HCT116 (cell line): ENCODE results near the gene KRT222. TPM values are rescaled to one million over a fixed set of nuclear protein-coding genes. Genes with fewer than 3 reads are reported as not detected.

Experiments
- ATAC-seq: fragments of 200-7000 bp; cut with Tn5 transposase; 2 replicates; pipeline ENCODE4 v1.9.1; 2020; ENCODE audit warnings: mild to moderate bottlenecking, moderate library complexity
- BruUV-seq: library from RNA; stranded (reverse); fragments of 400-500 nt; replicated peaks from 2 replicates; lab custom pipeline; 2021; lab: Mats Ljungman, UMichigan
- CTCF ChIA-PET: fragments of 300-600 bp; sonication (Branson Sonifier 250); formaldehyde crosslinking; loops from one replicate; lab custom pipeline; 2021; ENCODE audit warnings: antibody characterized with exemption; lab: Charles Lee
- POLR2A ChIA-PET: fragments of 300-600, 350-600 bp; sonication (Branson Sonifier 250); formaldehyde crosslinking; loops from one replicate; lab custom pipeline; 2021; ENCODE audit warnings: antibody characterized with exemption; lab: Charles Lee
- RAD21 ChIA-PET, 2 experiments: fragments of 300-600 bp; sonication (Branson Sonifier 250); formaldehyde crosslinking; loops; one replicate each; lab custom pipeline; 2023; ENCODE audit warnings: low total read pairs in 2 of 2; ENCODE audit not compliant: uncharacterized antibody in 2 of 2, unreplicated experiment in 2 of 2, low non-redundant PET in 1 of 2; lab: Charles Lee
- DNase-seq: peaks from one replicate; pipeline ENCODE4 v3.0.0-alpha.2; 2010; ENCODE audit warnings: low read depth, low spot score
- H2AFZ ChIP-seq: fragments of 200-600 bp; shearing (Covaris generic), sonication (generic); 2 replicates; pipeline ENCODE4 v1.6.1; 2017; ENCODE audit warnings: low read depth, mixed run types, mixed read lengths, antibody characterized with exemption, low read length; ENCODE audit not compliant: poor library complexity, severe bottlenecking
- H3K27ac ChIP-seq: 2 replicates; pipeline ENCODE4 v1.5.1; 2012; ENCODE audit warnings: low read depth, low read length
- H3K27me3 ChIP-seq: fragments of 200-600 bp; sonication (generic); 2 replicates; pipeline ENCODE4 v1.6.1; 2016; ENCODE audit warnings: mixed run types, low read length, mixed read lengths; ENCODE audit not compliant: insufficient read depth
- H3K36me3 ChIP-seq, 2 experiments: fragments of 200-500 bp in 1 of 2; fragments of 200-600 bp in 1 of 2; sonication (Bioruptor generic) in 1 of 2; sonication (generic) in 1 of 2; 2 replicates each; pipeline versions ENCODE4 v1.5.1 to v1.6.1; 2014 to 2016; ENCODE audit warnings: low read length in 2 of 2, inconsistent platforms in 1 of 2, mixed read lengths in 1 of 2, mixed run types in 1 of 2; ENCODE audit not compliant: insufficient read depth in 2 of 2, control insufficient read depth in 1 of 2
- H3K4me1 ChIP-seq, 2 experiments: fragments of 200-600 bp in 1 of 2; sonication (generic) in 1 of 2; 2 replicates each; pipeline versions ENCODE4 v1.5.1 to v1.6.1; 2012 to 2017; ENCODE audit warnings: low read length in 2 of 2, inconsistent platforms in 1 of 2, mild to moderate bottlenecking in 1 of 2, mixed read lengths in 1 of 2, mixed run types in 1 of 2, moderate library complexity in 1 of 2; ENCODE audit not compliant: insufficient read depth in 2 of 2, control insufficient read depth in 1 of 2
- H3K4me2 ChIP-seq: fragments of 200-600 bp; sonication (generic); 2 replicates; pipeline ENCODE4 v1.6.1; 2017; ENCODE audit warnings: mixed run types, low read length, mixed read lengths
- H3K4me3 ChIP-seq, 2 experiments: fragments of 200-600 bp in 1 of 2; sonication (generic) in 1 of 2; replicated peaks in 1 of 2; 2 replicates each; pipeline ENCODE4 v1.5.1; 2011 to 2016; ENCODE audit warnings: low read length in 2 of 2, control low read depth in 1 of 2, low read depth in 1 of 2, mild to moderate bottlenecking in 1 of 2, mixed read lengths in 1 of 2, mixed run types in 1 of 2
- H3K79me2 ChIP-seq: fragments of 200-600 bp; sonication (generic); 2 replicates; pipeline ENCODE4 v1.6.1; 2017; ENCODE audit warnings: mild to moderate bottlenecking, mixed run types, low read length, moderate library complexity, mixed read lengths; ENCODE audit not compliant: insufficient read depth
- H3K9ac ChIP-seq: fragments of 200-600 bp; sonication (generic); 2 replicates; pipeline ENCODE4 v1.6.1; 2016; ENCODE audit warnings: low read length, mixed read lengths
- H3K9me2 ChIP-seq: fragments of 200-600 bp; sonication (generic), shearing (Covaris generic); 2 replicates; pipeline ENCODE4 v1.6.1; 2017; ENCODE audit warnings: mixed run types, mild to moderate bottlenecking, moderate library complexity; ENCODE audit not compliant: insufficient read depth
- H3K9me3 ChIP-seq, 2 experiments: fragments of 200-500 bp in 1 of 2; fragments of 200-600 bp in 1 of 2; sonication (Bioruptor generic) in 1 of 2; sonication (generic) in 1 of 2; 2 replicates each; pipeline ENCODE4 v1.6.1; 2014 to 2017; ENCODE audit warnings: low read length in 2 of 2, mixed read lengths in 2 of 2, inconsistent platforms in 1 of 2, low read depth in 1 of 2, mild to moderate bottlenecking in 1 of 2, mixed run types in 1 of 2, moderate library complexity in 1 of 2; ENCODE audit not compliant: control insufficient read depth in 1 of 2, insufficient read depth in 1 of 2
- H4K20me1 ChIP-seq: fragments of 200-600 bp; sonication (generic), shearing (Covaris generic); 2 replicates; pipeline ENCODE4 v1.6.1; 2017; ENCODE audit warnings: mixed run types, mild to moderate bottlenecking, moderate library complexity; ENCODE audit not compliant: insufficient read depth
- CEBPB ChIP-seq: IDR thresholded peaks from 2 replicates; pipeline ENCODE4 v1.6.1; 2012; ENCODE audit warnings: low read depth
- RAD21 ChIP-seq: IDR thresholded peaks from 2 replicates; pipeline ENCODE4 v1.6.1; 2012; ENCODE audit warnings: low read depth, mild to moderate bottlenecking
- SRF ChIP-seq: IDR thresholded peaks from 2 replicates; pipeline ENCODE4 v1.6.1; 2012; ENCODE audit warnings: low read depth
- TCF7L2 ChIP-seq: IDR thresholded peaks from 2 replicates; pipeline ENCODE4 v1.7.0; 2011; ENCODE audit warnings: borderline replicate concordance, inconsistent platforms; ENCODE audit not compliant: insufficient read depth, insufficient read length; ENCODE audit errors: extremely low read depth
- YY1 ChIP-seq: IDR thresholded peaks from 2 replicates; pipeline ENCODE4 v1.6.1; 2011; ENCODE audit warnings: low read length, low read depth, moderate library complexity, mild to moderate bottlenecking; ENCODE audit not compliant: insufficient replicate concordance; ENCODE audit errors: extremely low read depth
- ZNF274 ChIP-seq: fragments of 200-500 bp; sonication (Bioruptor generic); IDR thresholded peaks from 2 replicates; pipeline ENCODE4 v1.6.1; 2014; ENCODE audit warnings: mild to moderate bottlenecking, low read depth, low read length, inconsistent platforms
- intact Hi-C: fragments of 100-400 bp; cut with micrococcal nuclease; formaldehyde crosslinking; loops from 2 replicates; pipeline ENCODE4 v1.10.0; 2022
- total RNA-seq: library from RNA; stranded (reverse); gene quantifications from one replicate; pipeline ENCODE4 v1.2.1, GENCODE V29; 2021; ENCODE audit not compliant: unreplicated experiment
- TF ChIP-seq, protein P1 (sequence below), 3 experiments: fragments of 200-600 bp in 1 of 3; sonication (generic) in 1 of 3; IDR thresholded peaks in 2 of 3; conservative IDR thresholded peaks in 1 of 3; 2 replicates each; pipeline ENCODE4 v1.5.1; 2012 to 2017; ENCODE audit warnings: low read depth in 2 of 3, low read length in 2 of 3, antibody characterized with exemption in 1 of 3, borderline replicate concordance in 1 of 3, control low read depth in 1 of 3, mild to moderate bottlenecking in 1 of 3, mixed read lengths in 1 of 3, mixed run types in 1 of 3, moderate library complexity in 1 of 3; ENCODE audit not compliant: insufficient read depth in 1 of 3
- TF ChIP-seq, protein P2 (sequence below): IDR thresholded peaks from 2 replicates; pipeline ENCODE4 v1.6.1; 2012
- TF ChIP-seq, protein P3 (sequence below): IDR thresholded peaks from 2 replicates; pipeline ENCODE4 v1.6.1; 2012; ENCODE audit warnings: low read depth
- TF ChIP-seq, protein P4 (sequence below): IDR thresholded peaks from 2 replicates; pipeline ENCODE4 v1.6.1; 2012

Gene KRT222
- total RNA-seq, 1 experiment from 2014 or later = 5.0 TPM

DNA sequence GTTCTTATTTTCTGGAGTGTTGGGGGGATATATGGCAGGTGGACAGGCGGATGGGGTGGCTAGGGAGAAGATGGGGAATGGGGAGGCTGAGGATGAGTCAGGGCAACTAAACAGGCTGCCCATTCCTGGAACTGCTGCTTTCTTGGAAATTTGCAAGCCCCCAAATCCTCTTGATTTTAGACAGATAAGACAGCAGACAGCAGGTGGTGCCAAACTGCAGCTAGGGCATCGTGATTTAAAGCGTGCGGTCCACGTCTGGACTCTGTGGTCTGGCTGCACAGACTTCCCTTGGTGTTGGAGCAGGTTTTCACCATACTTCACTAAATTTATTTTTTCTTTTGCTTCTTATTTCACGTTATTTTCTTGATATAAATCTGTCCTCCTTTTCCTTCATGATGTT lies 49.5 kb upstream of the KRT222 start:
- BruUV-seq = no TSS peak
- no peak overlapping the region for H3K4me3 ChIP-seq
- H3K36me3 ChIP-seq = no peaks in the 10 kb centered on the region
- no peak overlapping the region for H3K4me2 ChIP-seq
- no peak overlapping the region for H2AFZ ChIP-seq
- H3K9me3 ChIP-seq = no peaks in the 10 kb centered on the region
- no peak overlapping the region for H3K9ac ChIP-seq
- no peaks in the 10 kb centered on the region for H3K9me2 ChIP-seq
- RAD21 ChIA-PET = interaction anchor here in 1 of 2 experiments (0.6 kb wide), 1 partner anchor 142 kb away, joined by 3 read pairs; no protein-coding TSS in a partner anchor
- no peaks in the 10 kb centered on the region for H4K20me1 ChIP-seq
- H3K79me2 ChIP-seq = no peaks in the 10 kb centered on the region
- intact Hi-C loops = no loop called here
- no peaks in the 10 kb centered on the region for H3K4me1 ChIP-seq
- no peaks in the 10 kb centered on the region for H3K27me3 ChIP-seq
- POLR2A ChIA-PET = no interaction called here
- CTCF ChIA-PET = interaction anchor here (0.9 kb wide), 1 partner anchor 9 kb away, joined by 3 read pairs; no protein-coding TSS in a partner anchor
- TF ChIP-seq YY1 (no peak), RAD21 (peak; percentile 22; the same call in 1 of the 2 replicates), SRF (no peak)
- TF ChIP-seq, protein P1, sequence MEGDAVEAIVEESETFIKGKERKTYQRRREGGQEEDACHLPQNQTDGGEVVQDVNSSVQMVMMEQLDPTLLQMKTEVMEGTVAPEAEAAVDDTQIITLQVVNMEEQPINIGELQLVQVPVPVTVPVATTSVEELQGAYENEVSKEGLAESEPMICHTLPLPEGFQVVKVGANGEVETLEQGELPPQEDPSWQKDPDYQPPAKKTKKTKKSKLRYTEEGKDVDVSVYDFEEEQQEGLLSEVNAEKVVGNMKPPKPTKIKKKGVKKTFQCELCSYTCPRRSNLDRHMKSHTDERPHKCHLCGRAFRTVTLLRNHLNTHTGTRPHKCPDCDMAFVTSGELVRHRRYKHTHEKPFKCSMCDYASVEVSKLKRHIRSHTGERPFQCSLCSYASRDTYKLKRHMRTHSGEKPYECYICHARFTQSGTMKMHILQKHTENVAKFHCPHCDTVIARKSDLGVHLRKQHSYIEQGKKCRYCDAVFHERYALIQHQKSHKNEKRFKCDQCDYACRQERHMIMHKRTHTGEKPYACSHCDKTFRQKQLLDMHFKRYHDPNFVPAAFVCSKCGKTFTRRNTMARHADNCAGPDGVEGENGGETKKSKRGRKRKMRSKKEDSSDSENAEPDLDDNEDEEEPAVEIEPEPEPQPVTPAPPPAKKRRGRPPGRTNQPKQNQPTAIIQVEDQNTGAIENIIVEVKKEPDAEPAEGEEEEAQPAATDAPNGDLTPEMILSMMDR (IDR thresholded peaks at IDR 0.05 in 2 of 3, conservative IDR thresholded peaks at IDR 0.05 in 1 of 3; ENCODE audit: borderline replicate concordance in 1 of 3, insufficient read depth in 1 of 3, low read depth in 2 of 3, low read length in 2 of 3) = 0 out of 6 replicates have a peak, but pooled peaks of 1 of the 3 experiments have one; percentile 13
- TF ChIP-seq, protein P2, sequence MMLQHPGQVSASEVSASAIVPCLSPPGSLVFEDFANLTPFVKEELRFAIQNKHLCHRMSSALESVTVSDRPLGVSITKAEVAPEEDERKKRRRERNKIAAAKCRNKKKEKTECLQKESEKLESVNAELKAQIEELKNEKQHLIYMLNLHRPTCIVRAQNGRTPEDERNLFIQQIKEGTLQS = no peak
- no peak for DNase-seq
- H3K27ac ChIP-seq = no peak overlapping the region
- no peak for ATAC-seq

DNA sequence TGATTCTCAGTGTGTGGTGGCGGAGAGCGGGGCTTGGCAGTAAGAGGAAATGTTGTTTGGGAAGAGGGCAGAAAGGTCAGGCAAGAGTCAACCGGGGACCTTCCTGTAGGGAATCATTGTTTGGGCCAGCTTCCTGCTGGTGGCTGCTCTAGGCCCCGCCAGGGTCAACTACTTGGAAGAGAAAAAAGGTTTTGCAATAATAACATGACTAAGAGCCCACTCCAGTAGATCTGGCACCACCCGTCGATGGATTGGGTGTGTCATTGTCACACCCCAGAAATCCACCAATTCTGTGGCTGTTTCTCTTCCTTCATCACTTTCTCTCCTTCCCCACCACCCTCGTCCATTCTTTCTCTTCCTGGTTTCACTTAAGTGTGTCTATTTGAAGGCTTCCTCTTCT lies 42.8 kb upstream of the KRT222 start:
- Histone ChIP-seq H3K79me2 (no peaks in the 10 kb centered on the region), H3K36me3 (no peaks in the 10 kb centered on the region), H3K27me3 (no peaks in the 10 kb centered on the region), H2AFZ (no peak overlapping the region), H3K4me1 (no peaks in the 10 kb centered on the region), H3K9me2 (no peaks in the 10 kb centered on the region), H3K27ac (no peak overlapping the region), H3K9ac (no peak overlapping the region), H3K4me2 (no peak overlapping the region), H4K20me1 (no peaks in the 10 kb centered on the region), H3K4me3 (no peak overlapping the region), H3K9me3 (no peaks in the 10 kb centered on the region)
- CTCF ChIA-PET = no interaction called here
- RAD21 ChIA-PET = no interaction called here
- no peak for ATAC-seq
- no peak for DNase-seq
- intact Hi-C loops = no loop called here
- BruUV-seq = no TSS peak
- TF ChIP-seq, protein P3, sequence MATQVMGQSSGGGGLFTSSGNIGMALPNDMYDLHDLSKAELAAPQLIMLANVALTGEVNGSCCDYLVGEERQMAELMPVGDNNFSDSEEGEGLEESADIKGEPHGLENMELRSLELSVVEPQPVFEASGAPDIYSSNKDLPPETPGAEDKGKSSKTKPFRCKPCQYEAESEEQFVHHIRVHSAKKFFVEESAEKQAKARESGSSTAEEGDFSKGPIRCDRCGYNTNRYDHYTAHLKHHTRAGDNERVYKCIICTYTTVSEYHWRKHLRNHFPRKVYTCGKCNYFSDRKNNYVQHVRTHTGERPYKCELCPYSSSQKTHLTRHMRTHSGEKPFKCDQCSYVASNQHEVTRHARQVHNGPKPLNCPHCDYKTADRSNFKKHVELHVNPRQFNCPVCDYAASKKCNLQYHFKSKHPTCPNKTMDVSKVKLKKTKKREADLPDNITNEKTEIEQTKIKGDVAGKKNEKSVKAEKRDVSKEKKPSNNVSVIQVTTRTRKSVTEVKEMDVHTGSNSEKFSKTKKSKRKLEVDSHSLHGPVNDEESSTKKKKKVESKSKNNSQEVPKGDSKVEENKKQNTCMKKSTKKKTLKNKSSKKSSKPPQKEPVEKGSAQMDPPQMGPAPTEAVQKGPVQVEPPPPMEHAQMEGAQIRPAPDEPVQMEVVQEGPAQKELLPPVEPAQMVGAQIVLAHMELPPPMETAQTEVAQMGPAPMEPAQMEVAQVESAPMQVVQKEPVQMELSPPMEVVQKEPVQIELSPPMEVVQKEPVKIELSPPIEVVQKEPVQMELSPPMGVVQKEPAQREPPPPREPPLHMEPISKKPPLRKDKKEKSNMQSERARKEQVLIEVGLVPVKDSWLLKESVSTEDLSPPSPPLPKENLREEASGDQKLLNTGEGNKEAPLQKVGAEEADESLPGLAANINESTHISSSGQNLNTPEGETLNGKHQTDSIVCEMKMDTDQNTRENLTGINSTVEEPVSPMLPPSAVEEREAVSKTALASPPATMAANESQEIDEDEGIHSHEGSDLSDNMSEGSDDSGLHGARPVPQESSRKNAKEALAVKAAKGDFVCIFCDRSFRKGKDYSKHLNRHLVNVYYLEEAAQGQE = no peak
- TF ChIP-seq, protein P4, sequence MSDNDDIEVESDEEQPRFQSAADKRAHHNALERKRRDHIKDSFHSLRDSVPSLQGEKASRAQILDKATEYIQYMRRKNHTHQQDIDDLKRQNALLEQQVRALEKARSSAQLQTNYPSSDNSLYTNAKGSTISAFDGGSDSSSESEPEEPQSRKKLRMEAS = no peak
- TF ChIP-seq CEBPB = no peak
- TF ChIP-seq SRF = no peak
- TF ChIP-seq ZNF274 = no peak
- TF ChIP-seq TCF7L2 = no peak
- TF ChIP-seq, all 23 proteins: peak for 0
- POLR2A ChIA-PET = no interaction called here
